Measurements from ENCODE around the gene TAOK2. TPM values are rescaled to one million over a fixed set of nuclear protein-coding genes. Genes with fewer than 3 reads are reported as not detected.

Gene TAOK2
- total RNA-seq, 6 experiments from 2014 or later = 50.4 to 56.9 (median 53.0) TPM

DNA sequence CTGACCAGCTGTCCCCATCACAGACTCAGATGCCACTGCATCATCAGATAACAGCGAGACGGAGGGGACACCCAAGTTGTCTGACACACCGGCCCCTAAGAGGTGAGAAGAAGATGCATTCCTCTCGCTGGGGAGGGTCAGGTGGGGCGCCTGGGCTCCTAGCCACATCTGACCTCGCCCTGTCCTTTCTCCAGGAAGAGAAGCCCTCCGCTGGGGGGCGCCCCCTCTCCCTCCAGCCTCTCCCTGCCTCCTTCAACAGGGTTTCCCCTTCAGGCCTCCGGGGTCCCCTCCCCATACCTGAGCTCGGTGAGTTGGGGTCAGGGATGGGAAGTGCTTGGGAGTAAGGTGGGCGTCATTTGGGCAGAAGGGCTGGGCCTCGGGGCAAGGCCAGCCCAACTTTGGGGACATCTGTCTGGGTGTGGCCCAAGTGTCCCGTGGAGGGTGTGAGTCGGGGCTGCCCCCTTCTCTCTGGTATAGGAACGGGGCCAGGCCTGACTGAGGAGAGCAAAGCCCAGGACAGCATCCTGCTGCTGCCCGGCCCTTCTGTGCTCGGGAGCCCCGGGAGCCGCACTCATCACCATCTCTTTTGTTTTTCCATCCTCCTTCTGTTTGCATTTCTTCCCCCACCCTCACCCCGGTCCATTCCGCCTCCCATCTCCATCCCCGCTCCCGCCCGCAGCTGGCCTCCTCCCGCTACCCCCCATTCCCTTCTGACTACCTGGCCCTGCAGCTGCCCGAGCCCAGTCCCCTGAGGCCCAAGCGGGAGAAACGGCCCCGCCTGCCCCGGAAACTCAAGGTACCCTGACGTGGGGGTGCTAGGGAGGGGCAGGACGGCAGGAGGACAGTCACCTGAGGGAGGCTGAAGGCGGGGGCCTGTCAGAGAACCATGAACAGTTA is 27.3 kb downstream of the TAOK2 start:
- peaks cover 6% of the 10 kb centered on the region for H3K4me1 Mint-ChIP-seq (ENCODE audit: low read depth)
- TF ChIP-seq, protein P1, sequence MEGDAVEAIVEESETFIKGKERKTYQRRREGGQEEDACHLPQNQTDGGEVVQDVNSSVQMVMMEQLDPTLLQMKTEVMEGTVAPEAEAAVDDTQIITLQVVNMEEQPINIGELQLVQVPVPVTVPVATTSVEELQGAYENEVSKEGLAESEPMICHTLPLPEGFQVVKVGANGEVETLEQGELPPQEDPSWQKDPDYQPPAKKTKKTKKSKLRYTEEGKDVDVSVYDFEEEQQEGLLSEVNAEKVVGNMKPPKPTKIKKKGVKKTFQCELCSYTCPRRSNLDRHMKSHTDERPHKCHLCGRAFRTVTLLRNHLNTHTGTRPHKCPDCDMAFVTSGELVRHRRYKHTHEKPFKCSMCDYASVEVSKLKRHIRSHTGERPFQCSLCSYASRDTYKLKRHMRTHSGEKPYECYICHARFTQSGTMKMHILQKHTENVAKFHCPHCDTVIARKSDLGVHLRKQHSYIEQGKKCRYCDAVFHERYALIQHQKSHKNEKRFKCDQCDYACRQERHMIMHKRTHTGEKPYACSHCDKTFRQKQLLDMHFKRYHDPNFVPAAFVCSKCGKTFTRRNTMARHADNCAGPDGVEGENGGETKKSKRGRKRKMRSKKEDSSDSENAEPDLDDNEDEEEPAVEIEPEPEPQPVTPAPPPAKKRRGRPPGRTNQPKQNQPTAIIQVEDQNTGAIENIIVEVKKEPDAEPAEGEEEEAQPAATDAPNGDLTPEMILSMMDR (IDR thresholded peaks at IDR 0.05) = peak; percentile 8; the same call in 1 of the 2 replicates
- H3K27ac Mint-ChIP-seq = no peak overlapping the region
- peaks cover 23% of the 10 kb centered on the region for H3K36me3 Mint-ChIP-seq (ENCODE audit: low read depth)
- no peak for DNase-seq
- H3K4me3 Mint-ChIP-seq = no peak overlapping the region
- no peaks in the 10 kb centered on the region for H3K9me3 Mint-ChIP-seq
- H3K27me3 Mint-ChIP-seq (ENCODE audit: insufficient read depth) = peaks cover 5% of the 10 kb centered on the region

DNA sequence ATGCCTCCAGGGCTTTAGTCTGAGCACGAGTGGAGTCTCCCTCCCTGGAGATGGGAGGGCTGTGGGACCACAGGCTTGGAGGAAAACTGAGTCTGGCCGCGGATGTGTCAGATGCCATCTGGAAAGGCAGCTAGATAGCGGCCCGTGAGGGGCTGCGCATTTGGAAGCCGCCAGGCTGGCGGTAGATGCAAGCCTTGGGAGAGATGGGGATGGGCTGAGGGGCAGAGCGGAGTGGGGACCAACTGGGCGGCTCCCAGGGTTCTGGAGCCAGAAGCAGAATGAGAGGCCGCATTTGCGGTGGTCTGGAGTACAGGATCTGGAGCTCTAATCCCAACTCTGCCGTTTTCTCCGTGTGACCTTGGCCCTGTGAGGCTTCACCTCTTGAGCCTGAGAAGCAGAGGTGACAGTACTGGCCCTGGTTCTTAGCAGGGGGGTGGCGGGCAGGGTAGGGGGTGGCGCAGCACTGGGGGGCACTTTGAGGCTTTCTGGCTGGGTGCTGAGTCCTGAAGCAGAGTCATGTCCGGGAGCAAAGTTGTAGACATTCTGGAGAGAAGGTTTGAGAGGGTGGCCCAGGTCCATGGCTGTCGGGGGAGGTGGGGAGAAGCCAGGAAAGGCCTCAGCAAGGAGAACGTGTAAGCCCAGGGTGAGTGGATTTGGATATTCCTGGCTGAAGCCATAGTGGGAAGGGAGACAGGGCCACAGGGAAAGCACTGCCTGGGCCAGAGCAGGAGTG is 29.1 kb downstream of the TAOK2 start:
- Mint-ChIP-seq H3K4me3 (no peak overlapping the region), H3K27ac (peak overlapping the region; percentile 54; the same call in 1 of the 2 replicates), H3K9me3 (no peaks in the 10 kb centered on the region), H3K27me3 (ENCODE audit: insufficient read depth) (peaks cover 7% of the 10 kb centered on the region), H3K36me3 (ENCODE audit: low read depth) (peaks cover 13% of the 10 kb centered on the region; the same call in 1 of the 2 replicates), H3K4me1 (ENCODE audit: low read depth) (no peaks in the 10 kb centered on the region)
- DNase-seq = no peak
- TF ChIP-seq, protein P1 (IDR thresholded peaks at IDR 0.05) = no peak

DNA sequence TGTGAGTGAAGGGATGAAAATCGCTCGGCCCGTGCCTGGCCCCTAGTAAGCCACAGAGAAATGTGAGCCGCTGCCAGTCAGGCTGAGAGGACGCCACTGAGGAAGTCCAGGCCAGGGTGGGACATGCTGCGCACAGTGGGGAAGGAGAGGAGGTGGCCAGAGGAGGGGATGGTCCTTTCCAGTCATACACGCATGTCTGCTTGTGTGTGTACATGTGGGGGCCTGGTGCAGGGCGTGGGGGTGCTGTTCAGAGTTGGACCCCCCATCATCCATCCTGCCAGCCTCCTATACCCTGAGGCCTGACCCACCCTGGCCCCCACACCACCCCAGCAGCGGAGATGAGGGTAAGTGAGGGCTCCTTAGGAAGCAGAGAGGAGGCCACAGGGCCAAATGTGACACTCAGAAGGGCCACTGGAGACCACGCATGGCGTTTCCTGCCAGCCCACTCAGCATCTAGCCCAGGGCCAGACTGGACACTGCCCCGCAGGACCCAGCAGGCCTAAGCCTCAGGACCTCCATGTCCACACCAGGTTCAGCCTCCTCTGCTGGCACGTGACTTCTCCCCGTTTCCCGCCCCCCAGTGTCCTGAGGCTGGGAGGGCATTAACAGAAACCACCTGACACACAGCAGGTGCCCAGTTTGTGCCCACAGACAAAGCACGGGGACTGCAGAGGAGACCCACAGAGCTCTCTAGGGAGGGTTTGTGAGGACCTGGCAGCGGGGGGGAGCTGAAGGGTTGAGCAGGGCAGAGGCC is 30.2 kb downstream of the TAOK2 start:
- Mint-ChIP-seq H3K9me3 (no peaks in the 10 kb centered on the region), H3K27ac (no peak overlapping the region; the same call in 1 of the 2 replicates), H3K4me3 (no peak overlapping the region), H3K36me3 (ENCODE audit: low read depth) (peaks cover 5% of the 10 kb centered on the region; the same call in 1 of the 2 replicates), H3K27me3 (ENCODE audit: insufficient read depth) (peaks cover 14% of the 10 kb centered on the region), H3K4me1 (ENCODE audit: low read depth) (no peaks in the 10 kb centered on the region)
- TF ChIP-seq, protein P1 (IDR thresholded peaks at IDR 0.05) = no peak
- DNase-seq = no peak

DNA sequence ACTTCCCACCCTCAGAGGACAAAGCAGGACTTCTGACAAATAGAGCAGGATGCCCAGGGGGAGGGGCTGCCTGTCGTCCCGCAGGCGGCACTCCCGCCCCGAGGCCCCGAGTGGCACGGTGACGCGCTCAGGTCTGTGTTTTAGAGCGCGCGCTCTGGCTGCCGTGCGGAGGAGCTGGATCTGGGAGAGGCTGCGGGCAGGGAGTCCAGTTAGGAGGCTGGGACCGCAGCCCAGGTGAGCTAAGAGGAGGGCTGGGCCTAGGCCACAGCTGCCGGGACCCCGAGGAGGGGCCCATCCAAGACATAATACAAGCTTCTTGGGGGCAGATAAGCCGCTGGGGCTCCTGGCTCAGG is 30.7 kb downstream of the TAOK2 start:
- H3K9me3 Mint-ChIP-seq = no peaks in the 10 kb centered on the region
- H3K36me3 Mint-ChIP-seq (ENCODE audit: low read depth) = peaks cover 4% of the 10 kb centered on the region; the same call in 1 of the 2 replicates
- no peaks in the 10 kb centered on the region for H3K4me1 Mint-ChIP-seq (ENCODE audit: low read depth)
- no peak overlapping the region for H3K4me3 Mint-ChIP-seq
- H3K27me3 Mint-ChIP-seq (ENCODE audit: insufficient read depth) = peaks cover 14% of the 10 kb centered on the region
- TF ChIP-seq, protein P1 (IDR thresholded peaks at IDR 0.05) = no peak
- H3K27ac Mint-ChIP-seq = no peak overlapping the region
- DNase-seq = no peak

DNA sequence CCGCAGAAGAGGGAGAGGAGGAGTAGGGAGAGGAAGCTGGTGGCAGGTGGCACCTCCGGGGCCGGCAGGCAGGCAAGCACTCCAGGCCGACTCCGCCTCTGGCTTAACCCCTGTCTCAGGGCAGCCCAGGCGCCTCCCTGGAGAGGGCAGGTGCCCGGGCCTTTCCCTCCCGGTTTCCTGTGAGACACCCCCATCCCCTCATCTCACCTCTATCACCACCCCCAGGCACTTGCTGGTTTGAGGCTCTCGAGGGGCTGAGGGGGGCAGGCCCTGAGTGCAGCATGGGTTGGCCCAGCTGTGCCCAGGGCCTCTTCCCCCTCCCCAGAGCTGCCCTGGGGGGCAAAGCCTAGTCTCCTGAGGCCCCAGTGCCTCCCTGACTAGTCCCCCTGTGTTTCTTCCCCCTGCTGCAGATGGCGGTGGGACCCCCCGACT is 31.2 kb downstream of the TAOK2 start:
- peaks cover 14% of the 10 kb centered on the region for H3K27me3 Mint-ChIP-seq (ENCODE audit: insufficient read depth)
- H3K36me3 Mint-ChIP-seq (ENCODE audit: low read depth) = peaks cover under 1% of the 10 kb centered on the region; the same call in 1 of the 2 replicates
- no peaks in the 10 kb centered on the region for H3K4me1 Mint-ChIP-seq (ENCODE audit: low read depth)
- no peaks in the 10 kb centered on the region for H3K9me3 Mint-ChIP-seq
- TF ChIP-seq, protein P1 (IDR thresholded peaks at IDR 0.05) = no peak
- DNase-seq = no peak
- H3K4me3 Mint-ChIP-seq = no peak overlapping the region
- no peak overlapping the region for H3K27ac Mint-ChIP-seq
